GM12873 (cell line): ENCODE measurements around the gene LRRC4C.

Source experiments
- CTCF ChIP-seq: IDR thresholded peaks from 2 replicates; pipeline ENCODE4 v1.5.1; 2012; ENCODE audit warnings: low read depth, mild to moderate bottlenecking, moderate library complexity, low read length, control low read depth; ENCODE audit not compliant: insufficient read depth; ENCODE audit errors: missing control alignments

Gene LRRC4C

GRCh38 chr11:40273192-40273732 lies 1186.2 kb downstream of the LRRC4C start:
- TF ChIP-seq CTCF, result no peak

- TF ChIP-seq CTCF, result no peak
Measured at GRCh38 chr11:40271361-40271760, 1188.1 kb downstream of the LRRC4C start.

- TF ChIP-seq CTCF, result no peak
Measured at GRCh38 chr11:40269865-40270264, 1189.6 kb downstream of the LRRC4C start.

GRCh38 chr11:40268551-40268950 lies 1190.9 kb downstream of the LRRC4C start:
- TF ChIP-seq CTCF, result no peak

GRCh38 chr11:40255457-40255856 lies 1204.0 kb downstream of the LRRC4C start:
- no peak for TF ChIP-seq CTCF

GRCh38 chr11:40253166-40253565 lies 1206.3 kb downstream of the LRRC4C start:
- TF ChIP-seq CTCF, result no peak

- no peak for TF ChIP-seq CTCF
Measured at GRCh38 chr11:40252236-40252635, 1207.2 kb downstream of the LRRC4C start.
